ENCODE measurements around the gene SARDH.

Gene SARDH

GRCh38 chr9:133708246-133709014, 29.7 kb downstream of the SARDH start:
- Histone ChIP-seq H3K56ac (ENCODE audit: low read length) (no peak overlapping the region), H3K79me1 (ENCODE audit: low read length) (no peaks in the 10 kb centered on the region), H3K27me3 (ENCODE audit: insufficient read depth, low read length, poor library complexity) (no peaks in the 10 kb centered on the region), H3K4me1 (ENCODE audit: control insufficient read depth, low read depth, low read length) (no peaks in the 10 kb centered on the region), H3K23ac (ENCODE audit: low read length) (no peak overlapping the region), H4K8ac (ENCODE audit: low read depth, low read length) (no peak overlapping the region), H3K18ac (ENCODE audit: low read length) (no peak overlapping the region), H2BK5ac (ENCODE audit: low read length) (no peak overlapping the region), H2BK120ac (ENCODE audit: low read depth, low read length) (no peak overlapping the region), H2BK15ac (replicated peaks; ENCODE audit: low read depth) (no peak overlapping the region), H3K36me3 (ENCODE audit: control insufficient read depth, insufficient read depth, low read length) (no peaks in the 10 kb centered on the region), H3K4me3 (ENCODE audit: low read length) (no peak overlapping the region), H2AK5ac (ENCODE audit: low read length) (no peak overlapping the region), H3K27ac (ENCODE audit: low read depth, low read length) (no peak overlapping the region), H4K5ac (ENCODE audit: low read length) (no peak overlapping the region), H3K9ac (ENCODE audit: low read length) (no peak overlapping the region), H3K4ac (ENCODE audit: low read depth, low read length) (no peak overlapping the region), H3K79me2 (ENCODE audit: control insufficient read depth, insufficient read depth, low read length) (no peaks in the 10 kb centered on the region), H3K4me2 (ENCODE audit: low read length) (no peak overlapping the region)
- no peak for DNase-seq
- no CpG with 5 or more reads among the region's 30 CpGs for WGBS (ENCODE audit: extremely low coverage, insufficient coverage, low lambda C conversion rate)

GRCh38 chr9:133707763-133708245, 30.3 kb downstream of the SARDH start:
- no peak for DNase-seq
- no peaks in the 10 kb centered on the region for H3K36me3 ChIP-seq (ENCODE audit: control insufficient read depth, insufficient read depth, low read length)
- H3K27ac ChIP-seq (ENCODE audit: low read depth, low read length), result no peak overlapping the region
- H3K27me3 ChIP-seq (ENCODE audit: insufficient read depth, low read length, poor library complexity), result no peaks in the 10 kb centered on the region
- no peak overlapping the region for H2AK5ac ChIP-seq (ENCODE audit: low read length)
- no peak overlapping the region for H3K9ac ChIP-seq (ENCODE audit: low read length)
- H3K23ac ChIP-seq (ENCODE audit: low read length), result no peak overlapping the region
- no peak overlapping the region for H2BK5ac ChIP-seq (ENCODE audit: low read length)
- H2BK120ac ChIP-seq (ENCODE audit: low read depth, low read length), result no peak overlapping the region
- H3K4ac ChIP-seq (ENCODE audit: low read depth, low read length), result no peak overlapping the region
- no peak overlapping the region for H3K4me3 ChIP-seq (ENCODE audit: low read length)
- H3K4me1 ChIP-seq (ENCODE audit: control insufficient read depth, low read depth, low read length), result peaks cover under 1% of the 10 kb centered on the region
- no peak overlapping the region for H3K4me2 ChIP-seq (ENCODE audit: low read length)
- no peak overlapping the region for H4K8ac ChIP-seq (ENCODE audit: low read depth, low read length)
- H3K18ac ChIP-seq (ENCODE audit: low read length), result no peak overlapping the region
- no peak overlapping the region for H2BK15ac ChIP-seq (replicated peaks; ENCODE audit: low read depth)
- WGBS (ENCODE audit: extremely low coverage, insufficient coverage, low lambda C conversion rate), result no CpG with 5 or more reads among the region's 15 CpGs
- no peaks in the 10 kb centered on the region for H3K79me1 ChIP-seq (ENCODE audit: low read length)
- H4K5ac ChIP-seq (ENCODE audit: low read length), result no peak overlapping the region
- no peaks in the 10 kb centered on the region for H3K79me2 ChIP-seq (ENCODE audit: control insufficient read depth, insufficient read depth, low read length)
- H3K56ac ChIP-seq (ENCODE audit: low read length), result no peak overlapping the region

- Histone ChIP-seq H3K23ac (ENCODE audit: low read length) (no peak overlapping the region), H2BK5ac (ENCODE audit: low read length) (no peak overlapping the region), H3K79me1 (ENCODE audit: low read length) (no peaks in the 10 kb centered on the region), H3K18ac (ENCODE audit: low read length) (no peak overlapping the region), H3K4me2 (ENCODE audit: low read length) (no peak overlapping the region), H2AK5ac (ENCODE audit: low read length) (no peak overlapping the region), H3K79me2 (ENCODE audit: control insufficient read depth, insufficient read depth, low read length) (no peaks in the 10 kb centered on the region), H3K36me3 (ENCODE audit: control insufficient read depth, insufficient read depth, low read length) (no peaks in the 10 kb centered on the region), H2BK120ac (ENCODE audit: low read depth, low read length) (no peak overlapping the region), H3K56ac (ENCODE audit: low read length) (no peak overlapping the region), H2BK15ac (replicated peaks; ENCODE audit: low read depth) (no peak overlapping the region), H3K4me1 (ENCODE audit: control insufficient read depth, low read depth, low read length) (peaks cover 2% of the 10 kb centered on the region), H3K27ac (ENCODE audit: low read depth, low read length) (no peak overlapping the region), H3K9ac (ENCODE audit: low read length) (no peak overlapping the region), H4K5ac (ENCODE audit: low read length) (no peak overlapping the region), H3K27me3 (ENCODE audit: insufficient read depth, low read length, poor library complexity) (no peaks in the 10 kb centered on the region), H3K4me3 (ENCODE audit: low read length) (no peak overlapping the region), H4K8ac (ENCODE audit: low read depth, low read length) (no peak overlapping the region), H3K4ac (ENCODE audit: low read depth, low read length) (no peak overlapping the region)
- no CpG with 5 or more reads among the region's 17 CpGs for WGBS (ENCODE audit: extremely low coverage, insufficient coverage, low lambda C conversion rate)
- no peak for DNase-seq
Observed at GRCh38 chr9:133707065-133707762, 30.9 kb downstream of the SARDH start.

GRCh38 chr9:133706307-133707050, 31.7 kb downstream of the SARDH start:
- H3K4me2 ChIP-seq (ENCODE audit: low read length), result no peak overlapping the region
- no peak overlapping the region for H2AK5ac ChIP-seq (ENCODE audit: low read length)
- no peaks in the 10 kb centered on the region for H3K27me3 ChIP-seq (ENCODE audit: insufficient read depth, low read length, poor library complexity)
- no peak overlapping the region for H3K23ac ChIP-seq (ENCODE audit: low read length)
- no peaks in the 10 kb centered on the region for H3K36me3 ChIP-seq (ENCODE audit: control insufficient read depth, insufficient read depth, low read length)
- no peak overlapping the region for H4K8ac ChIP-seq (ENCODE audit: low read depth, low read length)
- DNase-seq, result no peak
- H2BK5ac ChIP-seq (ENCODE audit: low read length), result no peak overlapping the region
- no peak overlapping the region for H3K18ac ChIP-seq (ENCODE audit: low read length)
- H3K4ac ChIP-seq (ENCODE audit: low read depth, low read length), result no peak overlapping the region
- H3K27ac ChIP-seq (ENCODE audit: low read depth, low read length), result no peak overlapping the region
- H3K4me1 ChIP-seq (ENCODE audit: control insufficient read depth, low read depth, low read length), result peaks cover 4% of the 10 kb centered on the region
- no peak overlapping the region for H2BK15ac ChIP-seq (replicated peaks; ENCODE audit: low read depth)
- H2BK120ac ChIP-seq (ENCODE audit: low read depth, low read length), result no peak overlapping the region
- no peak overlapping the region for H3K4me3 ChIP-seq (ENCODE audit: low read length)
- WGBS (ENCODE audit: extremely low coverage, insufficient coverage, low lambda C conversion rate), result no CpG with 5 or more reads among the region's 12 CpGs
- no peaks in the 10 kb centered on the region for H3K79me1 ChIP-seq (ENCODE audit: low read length)
- no peak overlapping the region for H4K5ac ChIP-seq (ENCODE audit: low read length)
- H3K9ac ChIP-seq (ENCODE audit: low read length), result no peak overlapping the region
- no peaks in the 10 kb centered on the region for H3K79me2 ChIP-seq (ENCODE audit: control insufficient read depth, insufficient read depth, low read length)
- H3K56ac ChIP-seq (ENCODE audit: low read length), result no peak overlapping the region

- DNase-seq, result no peak
- no peaks in the 10 kb centered on the region for H3K27me3 ChIP-seq (ENCODE audit: insufficient read depth, low read length, poor library complexity)
- H3K79me1 ChIP-seq (ENCODE audit: low read length), result no peaks in the 10 kb centered on the region
- WGBS (ENCODE audit: extremely low coverage, insufficient coverage, low lambda C conversion rate), result no CpG with 5 or more reads among the region's 10 CpGs
- H3K18ac ChIP-seq (ENCODE audit: low read length), result no peak overlapping the region
- no peak overlapping the region for H2BK15ac ChIP-seq (replicated peaks; ENCODE audit: low read depth)
- no peak overlapping the region for H3K4me3 ChIP-seq (ENCODE audit: low read length)
- no peaks in the 10 kb centered on the region for H3K79me2 ChIP-seq (ENCODE audit: control insufficient read depth, insufficient read depth, low read length)
- no peak overlapping the region for H4K8ac ChIP-seq (ENCODE audit: low read depth, low read length)
- H2BK5ac ChIP-seq (ENCODE audit: low read length), result no peak overlapping the region
- H3K56ac ChIP-seq (ENCODE audit: low read length), result no peak overlapping the region
- no peak overlapping the region for H3K4me2 ChIP-seq (ENCODE audit: low read length)
- no peak overlapping the region for H3K27ac ChIP-seq (ENCODE audit: low read depth, low read length)
- no peak overlapping the region for H4K5ac ChIP-seq (ENCODE audit: low read length)
- H3K36me3 ChIP-seq (ENCODE audit: control insufficient read depth, insufficient read depth, low read length), result no peaks in the 10 kb centered on the region
- H3K9ac ChIP-seq (ENCODE audit: low read length), result no peak overlapping the region
- H3K23ac ChIP-seq (ENCODE audit: low read length), result no peak overlapping the region
- H2BK120ac ChIP-seq (ENCODE audit: low read depth, low read length), result no peak overlapping the region
- peaks cover 4% of the 10 kb centered on the region for H3K4me1 ChIP-seq (ENCODE audit: control insufficient read depth, low read depth, low read length)
- no peak overlapping the region for H2AK5ac ChIP-seq (ENCODE audit: low read length)
- H3K4ac ChIP-seq (ENCODE audit: low read depth, low read length), result no peak overlapping the region
Observed at GRCh38 chr9:133705576-133705975, 32.6 kb downstream of the SARDH start.

All from mesendoderm (in vitro differentiated cells).